GM12873 (cell line): ENCODE results near the gene CDK14.

Experiments
- TF ChIP-seq, protein P1 (sequence below): IDR thresholded peaks from 2 replicates; pipeline ENCODE4 v1.5.1; 2012; ENCODE audit warnings: low read depth, mild to moderate bottlenecking, moderate library complexity, low read length, control low read depth; ENCODE audit not compliant: insufficient read depth; ENCODE audit errors: missing control alignments

CDK14 gene

DNA sequence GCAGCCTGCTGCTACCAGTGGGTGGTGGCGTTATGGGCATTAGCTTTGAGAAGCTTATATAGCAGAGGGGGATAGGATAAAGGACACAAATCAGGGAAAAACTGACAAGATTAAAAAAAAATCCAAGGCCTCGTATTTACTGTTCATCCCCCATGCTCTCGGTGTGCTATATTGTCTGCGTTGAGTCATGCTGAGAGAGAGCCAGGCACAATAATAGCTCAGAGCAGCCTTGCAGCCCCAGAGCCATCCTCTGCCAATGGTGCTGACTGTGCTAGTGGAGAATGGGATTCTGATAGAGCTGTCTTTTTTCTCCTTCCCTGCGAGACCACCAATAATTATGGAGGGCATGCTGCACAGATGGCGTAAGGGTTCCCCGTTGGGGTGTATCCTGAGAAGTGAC is 616.5 kb downstream of the CDK14 start:
- TF ChIP-seq, protein P1, sequence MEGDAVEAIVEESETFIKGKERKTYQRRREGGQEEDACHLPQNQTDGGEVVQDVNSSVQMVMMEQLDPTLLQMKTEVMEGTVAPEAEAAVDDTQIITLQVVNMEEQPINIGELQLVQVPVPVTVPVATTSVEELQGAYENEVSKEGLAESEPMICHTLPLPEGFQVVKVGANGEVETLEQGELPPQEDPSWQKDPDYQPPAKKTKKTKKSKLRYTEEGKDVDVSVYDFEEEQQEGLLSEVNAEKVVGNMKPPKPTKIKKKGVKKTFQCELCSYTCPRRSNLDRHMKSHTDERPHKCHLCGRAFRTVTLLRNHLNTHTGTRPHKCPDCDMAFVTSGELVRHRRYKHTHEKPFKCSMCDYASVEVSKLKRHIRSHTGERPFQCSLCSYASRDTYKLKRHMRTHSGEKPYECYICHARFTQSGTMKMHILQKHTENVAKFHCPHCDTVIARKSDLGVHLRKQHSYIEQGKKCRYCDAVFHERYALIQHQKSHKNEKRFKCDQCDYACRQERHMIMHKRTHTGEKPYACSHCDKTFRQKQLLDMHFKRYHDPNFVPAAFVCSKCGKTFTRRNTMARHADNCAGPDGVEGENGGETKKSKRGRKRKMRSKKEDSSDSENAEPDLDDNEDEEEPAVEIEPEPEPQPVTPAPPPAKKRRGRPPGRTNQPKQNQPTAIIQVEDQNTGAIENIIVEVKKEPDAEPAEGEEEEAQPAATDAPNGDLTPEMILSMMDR: no peak

DNA sequence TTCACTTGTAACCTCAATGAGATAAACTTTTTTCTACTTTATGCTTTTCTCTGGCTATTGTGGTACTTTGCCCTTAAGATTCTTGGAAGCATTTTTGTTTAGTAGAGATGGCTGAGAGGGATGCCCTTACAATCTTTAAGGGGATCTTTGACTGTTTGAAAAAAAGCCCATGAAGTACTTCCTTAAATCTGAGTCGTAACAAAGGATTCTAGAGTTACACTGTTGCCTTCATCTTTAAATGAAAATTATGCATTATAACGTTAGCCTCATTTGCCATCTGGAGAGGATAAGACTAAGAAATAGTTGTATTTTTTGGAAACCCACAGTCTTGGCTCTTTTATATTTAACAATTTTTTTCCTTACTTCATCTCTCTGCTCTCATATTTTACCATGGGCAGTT is 630.3 kb downstream of the CDK14 start:
- TF ChIP-seq, protein P1: no peak

DNA sequence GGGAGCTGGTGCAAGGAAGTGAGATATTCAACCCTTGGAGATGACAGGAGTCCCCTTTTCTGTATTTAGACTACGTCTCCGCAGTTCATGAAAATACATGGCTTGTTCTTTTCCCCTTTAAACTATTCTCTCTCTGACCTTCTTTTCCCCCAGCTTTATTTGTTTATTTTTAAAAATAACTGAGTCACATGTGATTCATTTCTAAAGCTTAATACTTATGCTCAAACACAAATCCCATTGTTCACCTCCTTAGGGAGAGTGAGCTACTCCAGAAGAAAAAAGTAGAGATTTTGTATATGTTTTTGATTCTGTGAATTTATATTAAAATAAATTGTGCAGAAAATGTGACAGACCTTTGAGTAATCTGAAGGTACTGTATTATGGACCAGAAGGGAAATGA is 632.2 kb downstream of the CDK14 start:
- TF ChIP-seq, protein P1: no peak

DNA sequence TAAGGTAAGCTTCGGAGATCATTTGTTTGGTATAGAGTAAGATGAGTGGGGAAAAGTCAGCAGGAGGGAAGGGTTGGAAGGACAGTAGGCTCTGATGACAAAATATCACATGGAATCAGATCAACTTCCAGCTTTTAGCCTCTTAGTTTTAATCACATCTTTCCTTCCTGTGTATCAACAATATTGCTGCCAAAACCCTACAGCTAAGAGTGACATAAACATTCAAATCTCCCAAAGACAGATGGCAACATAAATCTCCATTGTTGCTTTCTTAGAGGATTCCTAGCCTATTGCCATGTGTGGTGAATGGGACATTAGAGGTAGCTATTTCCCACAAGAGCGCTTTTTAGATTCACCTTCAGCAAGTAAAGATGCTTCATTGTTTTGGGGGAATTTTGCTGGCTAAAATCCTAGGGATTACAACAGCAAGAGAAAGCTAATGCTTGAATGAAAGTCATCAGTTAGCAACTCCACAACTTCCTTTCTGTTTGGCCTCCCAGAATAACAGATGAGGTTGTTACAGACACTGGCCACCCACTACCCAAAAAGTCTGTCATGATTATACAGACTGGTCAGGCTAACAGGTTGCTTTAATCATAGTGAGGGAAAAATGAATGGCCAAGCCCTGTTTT is 632.9 kb downstream of the CDK14 start:
- TF ChIP-seq, protein P1: no peak

DNA sequence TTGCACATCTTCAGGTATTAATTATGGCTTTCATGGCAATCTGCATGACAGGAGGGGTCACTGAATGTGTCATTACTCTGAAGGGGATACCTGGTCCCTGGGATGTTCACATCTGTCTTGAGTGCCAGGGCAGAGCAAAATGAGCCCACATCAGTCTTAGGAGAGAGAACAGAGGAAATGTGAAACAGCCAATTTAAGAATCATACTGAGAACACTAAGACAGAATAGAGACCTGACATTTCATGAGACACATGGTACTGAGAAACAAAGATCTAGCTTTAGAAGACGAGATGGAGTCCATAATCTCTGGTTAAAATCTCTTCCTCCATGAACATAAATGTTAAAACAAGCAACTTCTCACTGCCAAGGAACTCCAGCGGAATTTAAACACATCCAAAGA is 634.0 kb downstream of the CDK14 start:
- TF ChIP-seq, protein P1: no peak

DNA sequence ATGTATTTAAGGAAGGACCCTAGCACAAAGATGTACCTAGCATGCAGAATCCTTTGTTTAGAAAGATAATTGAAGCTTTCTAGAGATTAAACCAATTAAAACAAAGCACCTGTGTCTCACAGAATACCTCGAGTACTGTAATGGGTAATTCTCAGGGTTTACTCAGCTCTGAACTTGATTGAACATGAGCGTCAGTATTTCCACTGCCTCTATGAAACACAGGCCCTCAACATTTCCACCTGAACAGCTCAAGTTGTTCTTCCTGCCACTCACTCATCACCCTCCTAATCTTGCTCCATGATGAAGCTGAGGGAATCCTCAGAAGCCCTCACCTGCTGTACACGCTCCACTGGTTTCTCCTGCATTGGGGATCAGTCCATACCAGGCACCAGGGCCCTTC is 634.4 kb downstream of the CDK14 start:
- TF ChIP-seq, protein P1: no peak

DNA sequence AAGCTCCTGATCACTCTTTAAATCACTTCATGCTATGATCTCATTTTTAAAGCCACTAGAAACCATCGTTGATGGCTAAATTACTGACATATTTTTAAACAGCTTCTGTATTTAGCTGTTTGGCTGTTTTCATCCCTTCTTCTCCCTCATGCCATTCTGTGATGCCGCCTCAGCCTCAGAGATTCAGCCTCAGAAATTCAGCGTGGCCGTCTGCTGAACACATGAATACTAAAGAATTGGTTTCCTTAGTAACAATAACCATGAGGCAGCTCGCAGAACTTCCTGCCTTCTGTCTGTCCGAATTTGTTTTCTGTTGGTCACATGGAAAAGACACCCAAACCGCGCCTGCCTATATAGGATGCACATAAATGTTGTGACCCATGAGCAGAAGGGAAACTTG is 637.1 kb downstream of the CDK14 start:
- TF ChIP-seq, protein P1: no peak
